RWPE2 (cell line): ENCODE data around the gene SLC25A1.

ENCODE experiments used
- ATAC-seq: fragments of 200-7000 bp; cut with Tn5 transposase; 3 replicates; pipeline ENCODE4 v1.9.1; 2021; ENCODE audit warnings: low read depth
- DNase-seq: peaks from one replicate; pipeline ENCODE4 v3.0.0-alpha.2; 2020; ENCODE audit warnings: low spot score
- H3K27ac ChIP-seq: fragments of 450-650 bp; 2 replicates; pipeline ENCODE4 v1.5.1; 2017; ENCODE audit warnings: mild to moderate bottlenecking; ENCODE audit not compliant: poor library complexity, severe bottlenecking
- H3K27me3 ChIP-seq: fragments of 250-450 bp; sonication (Bioruptor Pico); 2 replicates; pipeline ENCODE4 v1.5.1; 2021; ENCODE audit warnings: mild to moderate bottlenecking, moderate library complexity; ENCODE audit not compliant: insufficient read depth, poor library complexity, severe bottlenecking
- H3K36me3 ChIP-seq: fragments of 250-450 bp; sonication (Bioruptor Pico); 2 replicates; pipeline ENCODE4 v1.5.1; 2020; ENCODE audit warnings: low read depth, mild to moderate bottlenecking, moderate library complexity
- H3K4me1 ChIP-seq: fragments of 250-450 bp; sonication (Bioruptor Pico); 2 replicates; pipeline ENCODE4 v1.5.1; 2021; ENCODE audit warnings: mild to moderate bottlenecking, moderate library complexity; ENCODE audit not compliant: insufficient read depth, poor library complexity, severe bottlenecking
- H3K4me3 ChIP-seq: fragments of 250-450 bp; sonication (Bioruptor Pico); 2 replicates; pipeline ENCODE4 v1.5.1; 2021; ENCODE audit warnings: mild to moderate bottlenecking, moderate library complexity; ENCODE audit not compliant: severe bottlenecking
- H3K9me3 ChIP-seq: fragments of 250-450 bp; sonication (Bioruptor Pico); 2 replicates; pipeline ENCODE4 v1.5.1; 2021; ENCODE audit warnings: mild to moderate bottlenecking, moderate library complexity; ENCODE audit not compliant: severe bottlenecking
- TF ChIP-seq, protein P1 (sequence below): fragments of 450-650 bp; IDR thresholded peaks from one replicate; pipeline ENCODE4 v1.5.1; 2017; ENCODE audit warnings: mild to moderate bottlenecking, moderate library complexity; ENCODE audit not compliant: poor library complexity, severe bottlenecking

Gene SLC25A1

DNA sequence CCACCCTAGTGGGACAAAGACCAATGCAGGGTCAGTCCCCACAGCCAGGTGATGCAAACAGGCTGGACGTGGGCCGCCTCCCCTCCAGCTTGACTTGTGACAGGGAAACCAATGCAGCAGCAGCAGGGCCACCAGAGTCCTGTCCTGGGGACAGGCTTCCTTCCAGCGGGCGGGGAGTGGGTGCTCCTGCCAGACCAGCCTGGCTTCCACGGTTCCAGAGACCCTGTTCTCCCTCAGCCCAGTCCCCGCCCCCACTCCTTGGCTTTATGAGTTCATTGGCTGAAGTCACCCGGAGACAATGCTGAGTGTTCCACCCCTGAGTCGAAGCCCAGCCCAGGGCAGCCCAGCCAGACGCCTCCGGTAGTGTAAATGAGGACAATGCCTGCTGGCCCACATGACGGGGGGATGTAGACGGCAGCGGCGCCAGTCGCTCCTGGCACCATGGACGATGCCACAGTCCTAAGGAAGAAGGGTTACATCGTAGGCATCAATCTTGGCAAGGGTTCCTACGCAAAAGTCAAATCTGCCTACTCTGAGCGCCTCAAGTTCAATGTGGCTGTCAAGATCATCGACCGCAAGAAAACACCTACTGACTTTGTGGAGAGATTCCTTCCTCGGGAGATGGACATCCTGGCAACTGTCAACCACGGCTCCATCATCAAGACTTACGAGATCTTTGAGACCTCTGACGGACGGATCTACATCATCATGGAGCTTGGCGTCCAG, 47.4 kb downstream of the SLC25A1 start, which contains the start of gene TSSK2:
TSS of gene TSSK2 (plus strand) at position 350 of the 726 bp plus-strand sequence. CDS start at position 442, 92 bp downstream.
- Histone ChIP-seq H3K27ac (peak within 1 kb of the TSS; percentile 29), H3K27me3 (no peaks in the 10 kb centered on the region), H3K9me3 (no peaks in the 10 kb centered on the region), H3K36me3 (peaks cover 13% of the 10 kb centered on the region), H3K4me3 (no peak within 1 kb of the TSS), H3K4me1 (peaks cover 10% of the 10 kb centered on the region)
- no peak for DNase-seq
- TF ChIP-seq, protein P1, sequence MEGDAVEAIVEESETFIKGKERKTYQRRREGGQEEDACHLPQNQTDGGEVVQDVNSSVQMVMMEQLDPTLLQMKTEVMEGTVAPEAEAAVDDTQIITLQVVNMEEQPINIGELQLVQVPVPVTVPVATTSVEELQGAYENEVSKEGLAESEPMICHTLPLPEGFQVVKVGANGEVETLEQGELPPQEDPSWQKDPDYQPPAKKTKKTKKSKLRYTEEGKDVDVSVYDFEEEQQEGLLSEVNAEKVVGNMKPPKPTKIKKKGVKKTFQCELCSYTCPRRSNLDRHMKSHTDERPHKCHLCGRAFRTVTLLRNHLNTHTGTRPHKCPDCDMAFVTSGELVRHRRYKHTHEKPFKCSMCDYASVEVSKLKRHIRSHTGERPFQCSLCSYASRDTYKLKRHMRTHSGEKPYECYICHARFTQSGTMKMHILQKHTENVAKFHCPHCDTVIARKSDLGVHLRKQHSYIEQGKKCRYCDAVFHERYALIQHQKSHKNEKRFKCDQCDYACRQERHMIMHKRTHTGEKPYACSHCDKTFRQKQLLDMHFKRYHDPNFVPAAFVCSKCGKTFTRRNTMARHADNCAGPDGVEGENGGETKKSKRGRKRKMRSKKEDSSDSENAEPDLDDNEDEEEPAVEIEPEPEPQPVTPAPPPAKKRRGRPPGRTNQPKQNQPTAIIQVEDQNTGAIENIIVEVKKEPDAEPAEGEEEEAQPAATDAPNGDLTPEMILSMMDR, result no peak
- no peak for ATAC-seq

DNA sequence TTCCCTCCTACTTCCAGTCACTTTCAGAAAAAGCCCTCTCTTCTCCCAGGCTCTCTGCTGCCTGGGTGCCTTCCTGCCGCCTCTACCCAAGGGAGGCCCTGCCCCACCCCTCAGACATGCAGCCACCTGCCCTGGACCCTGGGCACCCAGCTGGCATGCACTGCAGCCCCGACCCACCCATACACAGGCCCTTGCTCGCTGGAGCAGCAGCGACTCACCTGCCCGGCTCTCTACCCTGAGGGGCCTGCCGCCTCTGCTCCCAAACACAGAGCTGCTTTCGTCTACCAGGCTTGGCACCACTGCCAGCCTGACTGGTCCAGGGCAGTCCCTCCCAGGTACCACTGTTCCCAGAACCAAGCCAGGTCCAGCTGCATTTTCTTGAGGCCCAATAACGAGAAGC, 48.7 kb downstream of the SLC25A1 start:
- TF ChIP-seq, protein P1, result no peak
- Histone ChIP-seq H3K36me3 (0 out of 2 replicates have a peak, but pooled peaks cover 6% of the 10 kb centered on the region), H3K27ac (peak overlapping the region; percentile 29), H3K4me3 (no peak overlapping the region), H3K9me3 (no peaks in the 10 kb centered on the region), H3K27me3 (no peaks in the 10 kb centered on the region), H3K4me1 (peaks cover 10% of the 10 kb centered on the region)
- DNase-seq (no peak), ATAC-seq (peak; percentile 84)

DNA sequence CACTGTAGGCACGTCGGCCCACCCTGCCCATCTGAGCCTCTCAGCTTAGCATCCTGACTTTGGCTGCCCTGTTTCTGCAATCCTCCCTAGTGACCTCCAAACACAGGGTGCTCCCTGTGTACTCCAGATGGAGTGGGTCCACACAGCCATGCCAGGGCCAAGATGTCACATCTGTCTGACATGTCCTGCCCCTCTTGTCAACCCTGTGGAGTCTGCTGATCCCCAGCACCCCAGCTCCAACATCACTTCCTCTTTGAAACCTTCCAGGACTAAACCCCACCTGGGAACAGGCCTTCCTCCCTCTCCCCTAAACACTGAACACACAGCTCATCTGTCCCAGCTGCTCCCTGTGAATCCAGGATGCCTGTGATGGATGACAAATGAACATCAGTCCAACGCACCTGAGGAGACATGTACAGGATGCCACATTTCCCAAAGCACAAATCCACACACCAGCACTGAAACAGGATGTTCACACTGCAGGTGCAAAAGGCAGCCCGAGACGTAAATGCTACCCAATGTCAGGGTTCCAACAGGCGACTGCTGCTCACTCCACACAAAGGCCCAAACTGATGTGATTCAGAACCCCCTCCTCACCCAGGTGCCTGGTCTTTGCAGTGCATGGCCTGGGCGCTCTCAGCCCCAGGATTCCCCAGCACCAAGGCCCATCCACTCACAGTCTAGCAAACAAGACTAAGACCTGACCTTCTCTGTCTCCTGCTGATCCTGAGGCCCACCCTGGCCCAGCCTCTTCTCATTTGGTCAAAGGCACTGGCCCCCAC, 49.4 kb downstream of the SLC25A1 start:
- ATAC-seq (no peak), DNase-seq (no peak)
- H3K4me3 ChIP-seq, result no peak overlapping the region
- peaks cover 10% of the 10 kb centered on the region for H3K4me1 ChIP-seq
- TF ChIP-seq, protein P1, result no peak
- 0 out of 2 replicates have a peak, but pooled peaks cover 6% of the 10 kb centered on the region for H3K36me3 ChIP-seq
- no peaks in the 10 kb centered on the region for H3K27me3 ChIP-seq
- peak overlapping the region; percentile 29 for H3K27ac ChIP-seq
- no peaks in the 10 kb centered on the region for H3K9me3 ChIP-seq

DNA sequence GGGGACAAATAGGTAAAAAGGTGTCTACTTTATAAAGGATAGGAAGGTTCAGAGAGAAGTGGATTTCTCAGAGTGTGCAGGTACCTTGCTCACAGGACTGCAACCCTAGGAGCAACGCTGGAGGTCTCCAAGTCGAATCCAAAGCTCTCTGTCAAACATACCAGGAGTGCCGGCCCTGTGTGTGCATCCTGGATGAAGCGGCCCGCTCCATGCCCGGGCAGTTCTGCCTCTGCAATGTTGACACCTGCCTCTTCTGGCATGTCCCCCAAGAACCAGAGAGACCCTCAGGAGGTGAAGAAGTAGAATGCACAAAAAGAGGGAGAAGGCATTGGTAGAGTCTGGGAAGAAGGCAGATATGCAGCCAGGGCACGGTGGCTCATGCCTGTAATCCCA, 50.5 kb downstream of the SLC25A1 start:
- ATAC-seq, result no peak
- no peaks in the 10 kb centered on the region for H3K27me3 ChIP-seq
- H3K36me3 ChIP-seq, result no peaks in the 10 kb centered on the region
- no peak overlapping the region for H3K4me3 ChIP-seq
- no peak overlapping the region for H3K27ac ChIP-seq
- H3K4me1 ChIP-seq, result peaks cover 10% of the 10 kb centered on the region
- no peaks in the 10 kb centered on the region for H3K9me3 ChIP-seq
- TF ChIP-seq, protein P1, result no peak
- DNase-seq, result no peak
